Measurements from ENCODE around the gene SERHL2. TPM values are rescaled to one million over a fixed set of nuclear protein-coding genes. Genes with fewer than 3 reads are reported as not detected.
"Not testable (repeated sequence)": the region's sequence is repeated elsewhere in the genome, so short reads cannot be mapped to it uniquely, and the experiment has no call there.

SERHL2 gene
- total RNA-seq, 1 donor from 2014 or later = 3.1 TPM

GRCh38 chr22:42596863-42597530, 43.2 kb downstream of the SERHL2 start:
- no peak for TF ChIP-seq CTCF (IDR thresholded peaks at IDR 0.05)
- Histone ChIP-seq H3K27ac (no peak overlapping the region), H3K36me3 (peaks cover 93 to 96% of the 10 kb centered on the region in 2 donors)

GRCh38 chr22:42601879-42602465, 48.2 kb downstream of the SERHL2 start:
- H3K27ac ChIP-seq = no peak overlapping the region
- H3K9me3 ChIP-seq = no peaks in the 10 kb centered on the region
- intact Hi-C loops (cut with DNase I) = no loop called here

More at GRCh38 chr22:42596863-42597530, 43.2 kb downstream of the SERHL2 start:
- no peak for DNase-seq (ENCODE audit: low spot score in 2 of 2)
- Histone ChIP-seq H3K4me3 (no peak overlapping the region), H3K4me1 (no peaks in the 10 kb centered on the region), H3K9me3 (no peaks in the 10 kb centered on the region), H3K27me3 (no peaks in the 10 kb centered on the region)
- intact Hi-C loops (cut with DNase I) = no loop called here

GRCh38 chr22:42602470-42602869, 48.7 kb downstream of the SERHL2 start:
- H3K36me3 ChIP-seq = peaks cover 53 to 62% of the 10 kb centered on the region in 2 donors
- no peak overlapping the region for H3K4me3 ChIP-seq
- no peak overlapping the region for H3K27ac ChIP-seq
- H3K27me3 ChIP-seq = no peaks in the 10 kb centered on the region
- TF ChIP-seq CTCF (IDR thresholded peaks at IDR 0.05) = no peak
- intact Hi-C loops (cut with DNase I) = no loop called here
- H3K9me3 ChIP-seq = no peaks in the 10 kb centered on the region
- H3K4me1 ChIP-seq = no peaks in the 10 kb centered on the region
- DNase-seq (ENCODE audit: low spot score in 2 of 2) = no peak

More at GRCh38 chr22:42601879-42602465, 48.2 kb downstream of the SERHL2 start:
- no peak overlapping the region for H3K4me3 ChIP-seq
- no peaks in the 10 kb centered on the region for H3K4me1 ChIP-seq
- no peaks in the 10 kb centered on the region for H3K27me3 ChIP-seq
- no peak for TF ChIP-seq CTCF (IDR thresholded peaks at IDR 0.05)
- no peak for DNase-seq (ENCODE audit: low spot score in 2 of 2)
- peaks cover 58 to 67% of the 10 kb centered on the region in 2 donors for H3K36me3 ChIP-seq

- H3K4me3 ChIP-seq = no peak overlapping the region
- no peaks in the 10 kb centered on the region for H3K9me3 ChIP-seq
- intact Hi-C loops (cut with DNase I) = no loop called here
- peaks cover 0 to under 1% of the 10 kb centered on the region in 2 donors for H3K4me1 ChIP-seq
- no peak for TF ChIP-seq CTCF (IDR thresholded peaks at IDR 0.05)
- no peak for DNase-seq (ENCODE audit: low spot score in 2 of 2)
- no peaks in the 10 kb centered on the region for H3K27me3 ChIP-seq
- H3K27ac ChIP-seq = no peak overlapping the region
- peaks cover 45 to 55% of the 10 kb centered on the region in 2 donors for H3K36me3 ChIP-seq
Observed at GRCh38 chr22:42603427-42603826, 49.7 kb downstream of the SERHL2 start.

- peaks cover 35 to 47% of the 10 kb centered on the region in 2 donors for H3K36me3 ChIP-seq
- H3K4me3 ChIP-seq = no peak overlapping the region
- H3K9me3 ChIP-seq = no peaks in the 10 kb centered on the region
- H3K27ac ChIP-seq = no peak overlapping the region
- no peak for TF ChIP-seq CTCF (IDR thresholded peaks at IDR 0.05)
- DNase-seq (ENCODE audit: low spot score in 2 of 2) = no peak
- H3K4me1 ChIP-seq = peaks cover 0 to 11% of the 10 kb centered on the region in 2 donors
- intact Hi-C loops (cut with DNase I) = no loop called here
- no peaks in the 10 kb centered on the region for H3K27me3 ChIP-seq
Observed at GRCh38 chr22:42604403-42604802, 50.6 kb downstream of the SERHL2 start.

GRCh38 chr22:42607641-42608040, 53.9 kb downstream of the SERHL2 start:
- Histone ChIP-seq H3K4me1 (peaks cover 2 to 35% of the 10 kb centered on the region in 2 donors), H3K36me3 (peaks cover 10 to 21% of the 10 kb centered on the region in 2 donors)
- DNase-seq (ENCODE audit: low spot score in 2 of 2); H3K27me3 ChIP-seq; H3K27ac ChIP-seq; H3K9me3 ChIP-seq; intact Hi-C loops (cut with DNase I); H3K4me3 ChIP-seq: not testable (repeated sequence)

Data from ascending aorta (tissue), 2 donors.